Hematopoietic multipotent progenitor cell treated with erythropoietin and hydrocortisone succinate and interleukin-3 and kit ligand, for 8 days (in vitro differentiated cells): ENCODE results near the gene SH3RF3.

Experiments used
- DNase-seq: peaks from one replicate; pipeline ENCODE4 v3.0.0-alpha.2; 2015

The SH3RF3 gene

GRCh38 chr2:109269706-109270504 lies 140.9 kb downstream of the SH3RF3 start:
- no peak for DNase-seq

- DNase-seq, result no peak
Observed at GRCh38 chr2:109270505-109271312, 141.7 kb downstream of the SH3RF3 start.

- DNase-seq, result no peak
Observed at GRCh38 chr2:109271920-109272319, 142.9 kb downstream of the SH3RF3 start.

- no peak for DNase-seq
Observed at GRCh38 chr2:109272461-109272860, 143.5 kb downstream of the SH3RF3 start.

- DNase-seq, result no peak
Observed at GRCh38 chr2:109275120-109276012, 146.4 kb downstream of the SH3RF3 start.

- DNase-seq, result no peak
Observed at GRCh38 chr2:109277406-109277805, 148.4 kb downstream of the SH3RF3 start.

GRCh38 chr2:109279243-109279860 lies 150.3 kb downstream of the SH3RF3 start:
- no peak for DNase-seq

GRCh38 chr2:109280804-109281203 lies 151.8 kb downstream of the SH3RF3 start:
- no peak for DNase-seq

- no peak for DNase-seq
Observed at GRCh38 chr2:109282360-109282759, 153.4 kb downstream of the SH3RF3 start.

- DNase-seq, result no peak
Observed at GRCh38 chr2:109282865-109283264, 153.9 kb downstream of the SH3RF3 start.

GRCh38 chr2:109284826-109285225 lies 155.8 kb downstream of the SH3RF3 start:
- no peak for DNase-seq

- DNase-seq, result no peak
Observed at GRCh38 chr2:109285244-109285651, 156.2 kb downstream of the SH3RF3 start.

GRCh38 chr2:109287413-109287812 lies 158.4 kb downstream of the SH3RF3 start:
- no peak for DNase-seq

- DNase-seq, result no peak
Observed at GRCh38 chr2:109287838-109288237, 158.8 kb downstream of the SH3RF3 start.

GRCh38 chr2:109288544-109289368 lies 159.8 kb downstream of the SH3RF3 start:
- DNase-seq, result no peak

GRCh38 chr2:109289504-109290222 lies 160.7 kb downstream of the SH3RF3 start:
- DNase-seq, result no peak

GRCh38 chr2:109290887-109291643 lies 162.1 kb downstream of the SH3RF3 start:
- no peak for DNase-seq

GRCh38 chr2:109292386-109292785 lies 163.4 kb downstream of the SH3RF3 start:
- no peak for DNase-seq

- DNase-seq, result no peak
Observed at GRCh38 chr2:109293663-109294062, 164.7 kb downstream of the SH3RF3 start.

GRCh38 chr2:109294523-109294922 lies 165.5 kb downstream of the SH3RF3 start:
- no peak for DNase-seq
